HG02798 (cell line): ENCODE measurements around the gene SLC22A31.

ENCODE experiments used
- ATAC-seq: cut with Tn5 transposase; IDR thresholded peaks from one replicate; pipeline ENCODE4 v1.9.1; 2021; ENCODE audit warnings: mild to moderate bottlenecking; ENCODE audit not compliant: unreplicated experiment, poor library complexity

SLC22A31 gene

DNA sequence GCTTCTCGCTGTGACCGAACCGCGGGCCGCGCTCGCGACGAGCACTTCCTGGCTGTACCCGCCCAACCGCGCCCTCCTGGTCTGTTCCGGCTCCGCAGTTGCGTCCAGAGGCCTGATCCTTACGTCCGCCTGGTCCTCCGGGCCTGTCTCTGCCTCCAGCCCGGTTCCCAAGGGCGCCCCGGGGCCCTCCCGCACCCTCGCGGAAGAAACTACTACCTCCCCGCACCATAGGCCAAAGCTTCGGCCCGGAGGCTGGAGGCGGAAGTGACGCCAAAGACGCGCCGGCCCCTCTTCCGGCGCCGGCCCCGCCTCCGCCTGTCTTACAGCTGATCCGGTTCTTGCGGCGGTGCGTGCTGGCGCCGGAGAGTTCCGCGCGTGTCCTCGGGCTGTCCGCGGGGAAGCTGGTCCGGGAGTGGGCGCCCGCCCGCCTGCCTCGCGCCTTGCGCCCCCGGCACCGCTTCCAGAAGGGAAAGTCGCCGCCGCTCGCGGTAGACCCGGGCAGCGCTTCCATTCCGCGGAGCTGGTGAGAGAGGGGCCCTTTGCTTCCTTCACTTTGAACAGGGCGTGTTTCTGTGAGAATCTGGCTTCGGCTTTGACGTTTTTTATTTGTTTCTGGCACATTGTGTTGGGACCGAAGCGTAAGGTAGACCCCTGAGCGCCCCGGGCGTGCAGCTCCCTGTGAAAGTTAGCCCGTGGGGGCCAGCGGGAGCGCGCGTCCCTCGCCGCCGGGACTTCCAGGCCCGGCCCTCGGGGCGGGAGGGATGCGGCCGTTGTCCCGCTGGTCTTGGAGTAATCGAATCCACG lies 17.3 kb upstream of the SLC22A31 start, which contains the start of gene ZNF778:
ZNF778 (plus strand) TSS at position 316 of the 804 bp plus-strand sequence. CDS start 3,425 bp downstream, outside the sequence.
- ATAC-seq: peak; percentile 90

DNA sequence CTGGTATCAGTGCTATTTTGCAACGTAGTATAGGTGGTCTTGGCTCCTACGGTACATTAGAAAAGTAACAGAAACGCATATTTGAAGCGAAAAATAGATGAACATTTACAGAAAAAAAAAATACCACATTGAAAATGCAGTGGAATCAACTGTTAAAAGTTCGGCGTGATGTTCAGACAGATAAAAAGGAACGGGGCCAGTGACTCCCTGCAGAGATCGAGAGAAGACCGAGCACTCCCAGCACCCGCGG lies 16.7 kb upstream of the SLC22A31 start:
- no peak for ATAC-seq

DNA sequence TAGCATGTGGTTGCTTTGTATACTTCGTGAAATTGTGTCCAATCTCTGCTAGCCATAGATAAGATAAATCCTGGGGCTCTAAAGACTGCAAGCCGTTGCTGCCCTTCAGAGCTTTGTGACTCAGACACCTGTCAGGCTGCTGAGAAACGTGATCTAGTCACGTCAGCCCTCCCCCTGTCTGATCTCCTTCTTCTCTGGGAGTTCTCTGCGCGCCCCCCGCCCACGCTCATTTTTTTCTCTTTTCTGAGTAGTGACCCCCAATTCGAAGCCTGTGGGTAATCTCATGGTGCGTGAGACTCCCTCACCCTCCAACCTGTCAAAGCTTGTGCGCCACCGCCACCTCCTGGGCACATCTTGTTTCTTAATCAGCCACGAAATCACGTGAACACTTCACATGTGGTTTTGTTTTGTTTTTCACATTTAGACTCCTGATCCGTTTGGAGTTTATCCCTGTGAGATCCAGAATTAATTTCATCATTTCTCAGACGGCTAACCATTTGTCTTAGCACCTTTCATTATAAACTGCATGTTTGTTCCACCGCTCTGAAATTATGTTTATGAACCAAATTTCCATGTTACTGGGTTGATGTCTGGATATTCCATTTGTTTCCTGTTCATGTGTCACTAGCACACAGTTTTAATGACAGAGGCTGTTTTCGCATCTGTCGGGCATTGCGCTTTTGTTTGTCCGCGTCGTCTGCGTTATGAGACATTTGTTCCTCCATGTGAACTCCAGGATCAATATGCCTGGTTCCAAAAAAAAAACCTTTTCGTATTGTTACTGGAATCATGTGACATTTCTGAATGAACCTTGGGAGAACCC lies 16.2 kb upstream of the SLC22A31 start:
- ATAC-seq: no peak

DNA sequence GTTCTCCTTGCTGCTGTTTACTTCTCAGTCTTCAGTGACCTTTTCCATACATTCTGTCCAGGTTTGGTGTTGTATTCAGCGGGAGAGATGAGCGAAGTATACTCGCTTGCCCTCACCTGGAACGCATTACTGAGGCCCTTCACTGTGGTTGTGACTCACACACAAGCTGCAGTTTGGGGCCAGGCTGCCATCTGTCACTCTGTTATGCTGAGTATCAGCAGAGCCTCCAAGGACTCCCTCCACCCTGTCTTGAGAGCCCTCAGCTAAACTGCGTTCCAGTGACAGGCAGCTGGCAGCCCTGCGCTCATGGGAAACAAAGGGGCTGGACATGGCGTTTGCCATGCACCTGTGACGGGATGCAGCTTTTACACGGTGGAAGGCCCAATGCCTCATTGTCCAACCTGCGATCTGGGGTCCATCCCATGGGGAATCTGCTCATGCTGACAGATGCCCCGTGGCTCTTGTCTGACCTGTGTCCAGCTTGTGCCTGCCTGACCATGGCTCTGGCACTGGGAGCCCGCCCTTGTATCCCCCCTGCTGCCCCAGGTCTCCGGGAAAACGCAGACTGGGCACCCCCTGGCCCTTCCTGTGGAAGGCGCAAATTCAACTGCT lies 10.7 kb upstream of the SLC22A31 start:
- ATAC-seq: no peak

DNA sequence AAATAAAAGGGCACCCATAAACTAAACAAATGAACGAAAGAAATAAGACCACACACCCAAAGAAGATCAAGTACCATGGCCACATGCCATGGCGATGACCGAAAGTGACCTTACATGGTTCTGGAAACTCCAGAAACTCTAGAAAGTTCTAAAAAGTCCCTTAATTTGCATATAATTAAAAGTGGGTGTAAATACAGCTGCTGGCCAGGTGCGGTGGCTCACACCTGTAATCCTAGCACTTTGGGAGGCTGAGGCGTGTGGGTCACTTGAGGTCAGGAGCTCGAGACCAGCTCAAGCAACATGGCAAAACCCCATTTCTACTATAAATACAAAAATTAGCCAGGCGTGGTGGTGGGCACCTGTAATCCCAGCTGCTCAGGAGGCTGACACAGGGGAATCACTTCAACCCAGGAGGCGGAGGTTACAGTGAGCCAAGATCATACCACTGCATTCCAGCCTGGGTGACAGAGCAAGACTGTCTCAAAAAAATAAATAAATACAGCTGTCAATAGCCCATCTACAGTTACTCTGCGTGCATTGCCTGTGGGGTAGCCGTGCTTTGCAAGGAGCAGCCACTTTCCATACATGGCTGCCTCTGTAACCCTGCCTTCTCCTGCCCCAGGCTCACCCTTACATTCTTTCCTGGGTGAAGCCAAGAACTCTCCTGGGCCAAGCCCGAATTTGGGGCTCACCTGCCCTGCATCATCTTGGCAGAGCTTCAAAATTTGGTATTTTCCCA lies 10.0 kb upstream of the SLC22A31 start:
- no peak for ATAC-seq

DNA sequence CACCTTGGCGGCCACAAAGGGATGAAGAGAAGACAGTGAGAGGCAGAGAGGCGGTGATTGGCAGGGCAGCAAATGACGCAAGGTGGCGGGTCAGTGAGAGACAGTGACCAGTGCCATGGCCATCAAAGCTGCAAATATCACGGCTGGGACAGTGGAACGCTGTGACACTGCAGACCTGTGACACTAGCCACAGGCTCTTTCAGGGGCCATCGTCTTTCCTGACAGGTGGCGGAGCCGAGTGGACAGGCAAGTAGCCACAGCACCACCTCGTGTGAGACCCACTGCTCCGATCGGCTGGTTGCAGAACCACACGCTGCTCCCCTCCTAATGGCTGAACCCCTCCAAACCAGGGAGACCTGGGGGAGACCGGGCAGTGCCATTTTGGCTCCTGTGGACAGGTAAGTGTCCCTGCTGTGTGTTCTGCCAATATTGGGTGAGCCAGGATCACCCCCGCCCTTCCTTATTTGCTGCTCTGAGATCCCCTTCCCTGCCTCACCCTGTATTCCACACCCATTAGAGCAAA lies 9.2 kb upstream of the SLC22A31 start:
- ATAC-seq: no peak

DNA sequence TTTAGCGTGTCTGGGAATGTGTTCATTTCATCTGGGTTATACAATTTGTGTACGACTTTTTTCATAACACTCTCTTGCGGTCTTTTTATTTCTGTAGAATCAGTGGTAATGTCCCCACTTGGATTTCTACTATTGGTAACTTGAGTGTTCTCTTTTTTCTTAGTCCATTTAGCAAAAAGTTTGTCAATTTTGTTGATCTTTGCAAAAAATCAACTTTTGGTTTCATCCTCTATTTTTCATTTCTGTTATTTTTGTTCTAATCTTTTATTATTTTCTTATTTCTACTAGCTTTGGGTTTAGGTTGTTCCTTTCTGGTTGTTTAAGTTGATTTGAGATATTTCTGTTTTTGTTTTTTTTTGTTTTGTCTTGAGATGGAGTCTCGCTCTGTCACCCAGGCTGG lies 7.7 kb upstream of the SLC22A31 start:
- ATAC-seq: no peak

DNA sequence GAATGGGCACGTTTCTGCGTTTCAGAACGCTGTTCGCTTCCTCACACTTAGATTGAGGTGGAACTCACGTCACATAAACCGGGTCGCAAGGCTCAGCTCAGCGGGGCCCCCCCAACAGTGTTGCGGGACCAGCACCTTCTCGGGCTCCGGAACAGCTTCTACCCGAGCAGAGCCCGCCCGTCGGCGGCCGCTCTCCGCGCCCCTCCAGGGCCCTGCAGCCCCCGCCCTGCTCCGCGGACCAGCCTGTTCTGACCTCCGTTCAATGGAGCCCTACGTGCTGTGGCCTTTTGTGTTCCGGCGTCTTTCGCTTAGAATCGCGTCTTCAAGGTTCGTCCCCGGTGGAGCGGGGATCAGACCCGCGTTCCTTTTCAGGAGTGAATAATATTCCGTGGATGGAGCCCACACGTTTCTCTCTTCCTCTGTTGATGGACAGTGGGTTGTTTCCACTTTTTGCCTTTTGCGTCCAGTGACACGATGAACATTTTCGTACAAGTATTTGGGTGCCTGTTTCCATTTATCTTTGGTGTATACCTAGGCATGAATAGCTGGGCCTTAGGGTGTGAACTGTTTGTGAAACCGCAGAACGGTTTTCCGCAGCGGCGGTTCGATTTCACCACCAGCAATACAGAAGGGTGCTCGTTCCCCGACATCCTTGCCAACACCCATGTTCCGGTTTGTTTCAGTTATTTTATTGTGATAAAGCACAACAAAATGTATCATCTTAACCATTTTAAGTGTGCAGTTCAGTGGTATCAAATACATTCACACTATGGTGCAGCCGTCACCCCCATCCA lies 2.3 kb upstream of the SLC22A31 start:
- ATAC-seq: no peak

DNA sequence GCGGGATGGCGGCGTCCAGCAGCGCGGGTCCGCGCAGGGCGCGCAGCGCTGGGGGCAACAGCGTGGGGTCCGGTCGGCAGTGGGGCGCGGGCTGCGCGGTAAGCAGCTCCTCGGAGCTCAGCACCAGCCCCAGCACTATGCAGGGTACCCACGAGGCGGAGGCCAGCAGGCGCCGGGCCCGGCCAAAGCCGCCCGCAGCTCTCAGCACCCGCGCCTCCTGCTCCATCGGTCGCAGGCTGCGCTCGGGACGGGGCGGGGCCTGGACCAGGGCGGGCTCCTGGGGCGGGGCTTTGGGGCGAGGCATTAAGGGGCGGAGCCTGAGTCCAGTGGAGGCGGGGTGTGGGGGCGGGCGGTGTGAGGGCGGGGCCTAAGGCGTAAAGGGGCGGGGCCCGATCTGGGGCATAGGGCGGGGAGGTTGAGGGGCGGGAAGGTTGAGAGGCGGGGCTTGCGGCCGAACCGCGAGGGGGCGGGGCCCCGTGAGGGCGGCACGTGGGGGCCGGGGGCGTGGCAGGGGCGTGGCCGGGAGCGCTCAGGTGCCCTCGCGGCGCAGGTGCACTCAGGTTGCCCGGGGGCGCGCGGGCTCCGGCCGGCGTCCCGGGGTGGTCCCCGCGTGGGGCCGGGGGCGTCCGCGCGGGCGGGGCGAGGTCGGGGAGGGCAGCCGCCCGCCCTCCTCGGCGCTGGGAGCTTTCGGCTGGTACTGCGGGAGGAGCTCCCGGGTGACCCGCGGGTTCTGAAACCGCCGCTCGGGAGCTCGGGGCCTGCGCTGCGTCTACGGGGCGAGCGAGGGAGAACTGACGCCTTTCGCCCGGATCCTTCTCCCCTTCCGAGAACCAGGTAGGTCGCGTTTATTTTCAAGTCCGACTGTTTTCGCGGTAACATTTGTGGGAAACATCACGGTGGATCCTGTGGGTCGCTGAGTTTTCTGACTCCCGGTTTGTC lies 1.4 kb upstream of the SLC22A31 start:
- ATAC-seq: peak; percentile 39

DNA sequence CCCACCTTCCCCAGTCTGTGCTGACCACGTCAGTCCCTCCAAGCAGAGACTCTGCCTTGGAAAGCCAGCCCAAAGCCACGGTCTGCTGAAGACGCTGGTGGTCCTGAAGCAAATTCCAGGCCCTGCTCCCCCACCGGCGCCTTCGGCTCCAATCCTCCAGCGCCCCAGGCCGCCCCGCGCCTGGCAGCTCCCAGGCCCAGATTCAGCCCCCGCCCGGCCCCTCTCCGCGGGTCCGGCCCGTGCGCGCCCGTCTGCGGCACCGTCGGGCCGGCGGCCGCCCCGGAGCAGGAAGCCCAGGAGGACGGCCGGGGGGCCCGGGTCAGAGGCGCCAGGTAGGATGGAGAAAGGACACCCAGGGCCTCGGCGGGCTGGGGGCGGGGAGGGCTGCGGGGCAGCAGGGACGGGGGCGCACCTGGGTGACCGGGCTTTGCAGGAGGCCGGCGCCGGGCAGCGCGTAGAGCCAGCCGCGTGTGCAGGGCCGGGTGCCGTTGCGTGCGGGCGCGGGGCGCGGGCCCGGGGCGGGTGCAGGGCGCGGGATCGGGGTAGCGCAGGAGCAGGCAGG lies 594 bp upstream of the SLC22A31 start:
- no peak for ATAC-seq

DNA sequence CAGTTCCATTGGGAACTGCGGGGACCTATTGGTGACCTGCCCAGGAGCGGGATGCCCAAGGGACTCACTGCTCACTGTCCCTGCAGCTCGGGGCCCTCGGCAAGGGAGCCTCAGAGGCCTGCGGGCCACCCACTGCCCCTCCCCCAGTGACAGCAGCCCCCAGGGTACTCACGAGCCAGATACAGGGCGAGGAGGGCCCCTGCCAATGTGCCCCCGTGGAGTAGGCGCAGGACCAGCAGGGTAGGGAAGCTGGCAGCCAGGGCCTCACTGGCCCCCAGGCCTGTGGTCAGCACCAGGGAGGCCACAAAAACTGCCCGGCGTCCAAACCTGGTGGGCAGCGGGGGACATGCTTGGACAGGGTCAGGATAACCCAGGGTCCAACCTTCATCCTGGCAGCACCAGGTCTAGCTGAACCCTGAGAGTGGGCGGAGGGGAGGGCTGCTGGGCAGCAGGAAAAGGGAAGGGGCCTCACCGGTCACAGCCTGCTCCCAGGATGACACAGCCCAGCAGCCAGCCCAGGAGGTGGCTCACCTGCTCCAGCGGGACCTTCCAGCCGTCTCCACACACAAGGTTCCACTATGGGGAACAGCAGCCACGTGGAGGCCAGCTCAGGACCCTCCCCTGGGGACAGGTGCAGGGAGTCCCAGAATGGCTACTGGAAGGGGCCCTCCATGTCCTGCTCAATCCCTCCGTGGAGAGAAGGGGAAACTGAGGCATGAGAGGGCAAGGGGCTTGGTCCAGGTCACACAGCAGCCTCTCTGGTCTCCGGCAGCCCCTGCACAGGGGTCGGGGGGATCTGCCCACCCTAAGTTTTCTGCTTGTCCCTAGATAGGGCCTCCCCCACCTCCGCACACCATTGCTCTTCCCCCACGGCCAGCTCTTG lies 855 bp downstream of the SLC22A31 start:
- no peak for ATAC-seq

DNA sequence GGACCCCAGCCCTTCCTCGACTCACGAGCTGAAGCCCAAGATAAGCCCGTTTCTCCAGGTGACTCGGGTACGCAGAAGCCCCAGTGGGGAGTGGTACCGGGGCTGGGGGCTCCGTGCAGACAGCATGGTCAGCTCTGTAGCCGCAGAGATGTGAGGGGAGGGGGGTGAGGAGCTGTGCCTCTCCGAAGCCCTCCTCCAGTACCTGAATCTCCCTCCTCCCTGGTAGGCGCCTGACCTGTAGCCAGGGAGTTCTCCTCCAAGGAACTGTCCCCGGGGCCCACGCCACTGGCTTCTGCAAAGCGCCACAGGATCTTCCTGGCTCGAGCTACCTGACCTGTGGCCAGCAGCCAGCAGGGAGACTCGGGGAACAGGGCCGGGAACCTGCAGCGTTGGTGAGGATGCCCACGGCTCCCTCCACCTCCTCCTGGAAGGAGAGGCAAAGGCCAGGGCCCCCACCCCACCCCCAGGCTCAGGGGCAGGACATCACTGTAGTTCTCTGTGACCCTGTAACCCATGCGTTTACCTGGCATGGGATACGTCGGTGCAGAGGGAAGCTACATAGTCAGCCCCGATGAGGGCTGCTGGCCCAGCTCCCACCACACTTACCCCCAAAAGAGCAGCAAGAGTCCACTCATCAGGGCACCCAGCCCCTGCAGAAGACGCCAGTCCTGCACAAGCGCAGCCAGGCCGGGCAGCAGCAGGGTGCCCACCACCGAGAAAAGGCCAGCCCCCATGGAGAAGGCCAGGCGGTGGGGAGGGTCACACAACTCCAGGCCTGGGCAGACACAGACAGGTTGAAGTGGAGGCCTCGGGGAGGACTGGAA lies 1.7 kb downstream of the SLC22A31 start:
- ATAC-seq: no peak

DNA sequence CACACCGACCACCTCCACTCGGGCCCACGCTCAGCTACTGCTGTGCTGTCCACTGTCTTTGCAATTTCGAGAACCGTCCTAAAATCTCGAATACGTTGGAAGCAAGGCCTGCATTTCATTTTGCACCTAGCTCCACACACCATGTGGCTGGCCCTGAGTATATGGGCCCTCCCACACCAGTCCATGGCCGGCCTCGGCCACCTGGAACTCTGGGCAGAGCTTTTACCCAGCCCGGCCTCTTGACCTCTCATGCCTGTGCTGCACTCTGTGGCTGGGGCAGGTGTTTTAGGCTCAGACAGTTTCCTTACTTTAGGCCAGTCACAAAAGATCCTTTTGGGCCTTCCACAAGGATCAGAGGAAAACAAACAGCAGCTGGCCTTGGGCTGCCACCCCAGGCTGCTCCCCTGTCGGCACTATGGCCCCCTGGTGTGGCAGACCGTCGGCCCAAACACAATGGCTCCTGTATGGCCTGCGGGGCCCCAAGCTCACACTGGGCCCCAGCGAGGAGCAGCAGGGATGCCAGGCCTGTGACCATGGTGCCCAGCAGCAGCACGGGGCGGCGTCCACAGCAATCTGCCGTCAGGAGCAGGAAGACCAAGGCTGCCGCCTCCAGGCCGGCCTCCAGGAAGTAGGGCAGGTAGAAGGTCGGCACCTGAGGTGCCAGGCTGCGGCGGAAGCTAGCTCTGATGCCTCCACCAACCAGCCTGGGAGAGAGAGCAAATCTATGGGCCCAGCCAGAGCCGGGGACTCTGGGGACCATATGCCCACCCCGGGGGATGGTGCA lies 2.5 kb downstream of the SLC22A31 start:
- ATAC-seq: no peak

DNA sequence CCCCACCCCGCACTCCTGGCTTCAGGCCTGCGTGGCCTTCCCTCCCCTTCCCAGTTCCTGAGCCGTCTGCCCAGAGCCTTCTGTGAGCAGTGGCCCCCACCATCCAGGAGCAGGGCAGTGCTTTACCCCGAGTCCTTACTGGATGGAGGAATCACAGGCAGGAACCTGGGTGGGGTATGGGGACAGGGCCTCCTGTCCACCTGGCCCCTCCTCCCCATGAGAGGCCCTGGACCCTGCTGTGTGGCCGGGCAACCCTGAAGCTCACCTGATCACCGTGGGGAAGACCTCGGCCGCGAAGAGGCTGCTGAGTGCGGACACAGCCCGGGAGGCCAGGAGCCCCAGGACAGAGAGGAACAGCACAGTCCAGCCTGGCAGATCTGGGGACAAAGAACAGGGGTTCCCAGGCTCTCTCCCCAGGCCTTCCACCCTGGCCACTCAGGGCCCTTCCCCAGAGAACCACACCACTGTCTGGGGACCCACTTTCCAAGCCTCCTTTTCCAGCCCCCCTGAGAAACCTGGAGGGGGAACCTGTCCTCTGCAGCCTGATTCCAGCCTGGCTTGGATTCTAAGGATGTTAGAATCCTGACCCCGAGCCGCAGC lies 3.2 kb downstream of the SLC22A31 start:
- ATAC-seq: no peak

DNA sequence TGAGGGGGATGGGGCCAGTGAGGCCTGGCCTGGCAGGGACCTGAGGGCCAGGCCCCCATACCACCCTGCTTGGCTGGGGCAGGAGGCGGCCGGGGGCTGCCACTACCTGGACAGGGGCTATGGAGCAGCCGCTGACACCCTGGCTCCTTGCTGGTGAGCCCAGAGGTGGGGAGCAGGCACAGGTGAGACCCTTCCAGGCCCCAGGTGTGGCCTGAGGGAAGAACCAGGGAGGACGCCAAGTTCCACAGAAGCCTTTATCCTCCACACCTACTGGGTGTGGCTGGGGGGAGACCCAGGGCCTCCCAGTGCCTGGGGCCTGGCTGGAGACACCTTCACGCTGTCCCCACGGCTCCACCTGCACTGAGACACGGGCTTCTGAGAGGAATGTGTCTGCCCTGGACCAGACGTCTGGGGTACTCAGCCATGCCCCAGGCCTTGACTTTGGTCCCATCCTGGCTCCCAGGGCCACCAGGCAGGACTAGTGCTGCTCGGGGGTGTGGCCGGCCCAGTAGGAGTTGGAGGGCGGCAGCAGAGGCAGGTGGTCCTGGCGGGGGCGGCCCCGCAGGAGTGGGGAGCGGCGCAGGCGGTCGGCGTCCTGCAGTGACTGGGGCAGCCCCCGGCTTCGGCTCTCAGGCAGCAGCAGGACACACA lies 4.7 kb downstream of the SLC22A31 start:
- no peak for ATAC-seq
